ENCODE results near the gene DRAXIN.

DRAXIN gene

GRCh38 chr1:11759791-11760190 lies 68.3 kb downstream of the DRAXIN start:
- H3K4me1 ChIP-seq (ENCODE audit: control insufficient read depth, insufficient read depth, low read length, poor library complexity, severe bottlenecking), result no peaks in the 10 kb centered on the region
- H3K9me3 ChIP-seq (ENCODE audit: control insufficient read depth, low read length), result no peaks in the 10 kb centered on the region
- H3K4me3 ChIP-seq (ENCODE audit: insufficient read depth, low read depth, low read length, poor library complexity, severe bottlenecking), result no peak overlapping the region
- H3K27ac ChIP-seq (ENCODE audit: insufficient read depth, low read length, poor library complexity, severe bottlenecking), result no peak overlapping the region
- H3K27me3 ChIP-seq (replicated peaks; ENCODE audit: control insufficient read depth, insufficient read depth, low read length, poor library complexity, severe bottlenecking), result no peaks in the 10 kb centered on the region
- DNase-seq, result no peak
- H3K36me3 ChIP-seq (ENCODE audit: control insufficient read depth, insufficient read depth, low read length), result no peaks in the 10 kb centered on the region

- no peak overlapping the region for H3K4me3 ChIP-seq (ENCODE audit: insufficient read depth, low read depth, low read length, poor library complexity, severe bottlenecking)
- H3K4me1 ChIP-seq (ENCODE audit: control insufficient read depth, insufficient read depth, low read length, poor library complexity, severe bottlenecking), result no peaks in the 10 kb centered on the region
- no peak for DNase-seq
- no peaks in the 10 kb centered on the region for H3K27me3 ChIP-seq (replicated peaks; ENCODE audit: control insufficient read depth, insufficient read depth, low read length, poor library complexity, severe bottlenecking)
- no peaks in the 10 kb centered on the region for H3K9me3 ChIP-seq (ENCODE audit: control insufficient read depth, low read length)
- H3K27ac ChIP-seq (ENCODE audit: insufficient read depth, low read length, poor library complexity, severe bottlenecking), result no peak overlapping the region
- H3K36me3 ChIP-seq (ENCODE audit: control insufficient read depth, insufficient read depth, low read length), result no peaks in the 10 kb centered on the region
Observed at GRCh38 chr1:11761285-11761684, 69.8 kb downstream of the DRAXIN start.

- DNase-seq, result no peak
- Histone ChIP-seq H3K36me3 (ENCODE audit: control insufficient read depth, insufficient read depth, low read length) (no peaks in the 10 kb centered on the region), H3K9me3 (ENCODE audit: control insufficient read depth, low read length) (no peaks in the 10 kb centered on the region), H3K27me3 (replicated peaks; ENCODE audit: control insufficient read depth, insufficient read depth, low read length, poor library complexity, severe bottlenecking) (no peaks in the 10 kb centered on the region), H3K4me3 (ENCODE audit: insufficient read depth, low read depth, low read length, poor library complexity, severe bottlenecking) (no peak within 1 kb of the TSS), H3K4me1 (ENCODE audit: control insufficient read depth, insufficient read depth, low read length, poor library complexity, severe bottlenecking) (no peaks in the 10 kb centered on the region), H3K27ac (ENCODE audit: insufficient read depth, low read length, poor library complexity, severe bottlenecking) (no peak within 1 kb of the TSS)
Observed at GRCh38 chr1:11761988-11762406, 70.5 kb downstream of the DRAXIN start, which contains the start of gene C1orf167. Gene C1orf167 (plus strand): TSS chr1:11762193. CDS start chr1:11764401, 2,208 bp downstream.

GRCh38 chr1:11764115-11764514 lies 72.6 kb downstream of the DRAXIN start:
- Histone ChIP-seq H3K4me1 (ENCODE audit: control insufficient read depth, insufficient read depth, low read length, poor library complexity, severe bottlenecking) (no peaks in the 10 kb centered on the region), H3K36me3 (ENCODE audit: control insufficient read depth, insufficient read depth, low read length) (no peaks in the 10 kb centered on the region), H3K27me3 (replicated peaks; ENCODE audit: control insufficient read depth, insufficient read depth, low read length, poor library complexity, severe bottlenecking) (no peaks in the 10 kb centered on the region), H3K4me3 (ENCODE audit: insufficient read depth, low read depth, low read length, poor library complexity, severe bottlenecking) (no peak overlapping the region), H3K27ac (ENCODE audit: insufficient read depth, low read length, poor library complexity, severe bottlenecking) (no peak overlapping the region), H3K9me3 (ENCODE audit: control insufficient read depth, low read length) (no peaks in the 10 kb centered on the region)
- DNase-seq, result no peak

- Histone ChIP-seq H3K4me3 (ENCODE audit: insufficient read depth, low read depth, low read length, poor library complexity, severe bottlenecking) (no peak overlapping the region), H3K27me3 (replicated peaks; ENCODE audit: control insufficient read depth, insufficient read depth, low read length, poor library complexity, severe bottlenecking) (no peaks in the 10 kb centered on the region)
Observed at GRCh38 chr1:11764519-11764918, 73.0 kb downstream of the DRAXIN start.

GRCh38 chr1:11765661-11766428 lies 74.3 kb downstream of the DRAXIN start:
- no peak overlapping the region for H3K27ac ChIP-seq (ENCODE audit: insufficient read depth, low read length, poor library complexity, severe bottlenecking)
- no peak overlapping the region for H3K4me3 ChIP-seq (ENCODE audit: insufficient read depth, low read depth, low read length, poor library complexity, severe bottlenecking)
- no peaks in the 10 kb centered on the region for H3K9me3 ChIP-seq (ENCODE audit: control insufficient read depth, low read length)
- H3K4me1 ChIP-seq (ENCODE audit: control insufficient read depth, insufficient read depth, low read length, poor library complexity, severe bottlenecking), result no peaks in the 10 kb centered on the region
- H3K27me3 ChIP-seq (replicated peaks; ENCODE audit: control insufficient read depth, insufficient read depth, low read length, poor library complexity, severe bottlenecking), result no peaks in the 10 kb centered on the region
- no peaks in the 10 kb centered on the region for H3K36me3 ChIP-seq (ENCODE audit: control insufficient read depth, insufficient read depth, low read length)
- DNase-seq, result no peak

More at GRCh38 chr1:11764519-11764918, 73.0 kb downstream of the DRAXIN start:
- H3K36me3 ChIP-seq (ENCODE audit: control insufficient read depth, insufficient read depth, low read length), result no peaks in the 10 kb centered on the region
- no peak overlapping the region for H3K27ac ChIP-seq (ENCODE audit: insufficient read depth, low read length, poor library complexity, severe bottlenecking)
- H3K9me3 ChIP-seq (ENCODE audit: control insufficient read depth, low read length), result no peaks in the 10 kb centered on the region
- no peak for DNase-seq
- H3K4me1 ChIP-seq (ENCODE audit: control insufficient read depth, insufficient read depth, low read length, poor library complexity, severe bottlenecking), result no peaks in the 10 kb centered on the region

- H3K36me3 ChIP-seq (ENCODE audit: control insufficient read depth, insufficient read depth, low read length), result no peaks in the 10 kb centered on the region
Observed at GRCh38 chr1:11766429-11766776, 74.9 kb downstream of the DRAXIN start.

GRCh38 chr1:11767922-11768704 lies 76.6 kb downstream of the DRAXIN start:
- no peaks in the 10 kb centered on the region for H3K27me3 ChIP-seq (replicated peaks; ENCODE audit: control insufficient read depth, insufficient read depth, low read length, poor library complexity, severe bottlenecking)
- H3K27ac ChIP-seq (ENCODE audit: insufficient read depth, low read length, poor library complexity, severe bottlenecking), result no peak overlapping the region
- H3K4me3 ChIP-seq (ENCODE audit: insufficient read depth, low read depth, low read length, poor library complexity, severe bottlenecking), result no peak overlapping the region
- H3K36me3 ChIP-seq (ENCODE audit: control insufficient read depth, insufficient read depth, low read length), result no peaks in the 10 kb centered on the region
- no peaks in the 10 kb centered on the region for H3K4me1 ChIP-seq (ENCODE audit: control insufficient read depth, insufficient read depth, low read length, poor library complexity, severe bottlenecking)
- DNase-seq, result no peak
- no peaks in the 10 kb centered on the region for H3K9me3 ChIP-seq (ENCODE audit: control insufficient read depth, low read length)

More at GRCh38 chr1:11766429-11766776, 74.9 kb downstream of the DRAXIN start:
- Histone ChIP-seq H3K4me3 (ENCODE audit: insufficient read depth, low read depth, low read length, poor library complexity, severe bottlenecking) (no peak overlapping the region), H3K4me1 (ENCODE audit: control insufficient read depth, insufficient read depth, low read length, poor library complexity, severe bottlenecking) (no peaks in the 10 kb centered on the region), H3K9me3 (ENCODE audit: control insufficient read depth, low read length) (no peaks in the 10 kb centered on the region), H3K27me3 (replicated peaks; ENCODE audit: control insufficient read depth, insufficient read depth, low read length, poor library complexity, severe bottlenecking) (no peaks in the 10 kb centered on the region), H3K27ac (ENCODE audit: insufficient read depth, low read length, poor library complexity, severe bottlenecking) (no peak overlapping the region)
- no peak for DNase-seq

GRCh38 chr1:11768821-11769220 lies 77.3 kb downstream of the DRAXIN start:
- Histone ChIP-seq H3K27me3 (replicated peaks; ENCODE audit: control insufficient read depth, insufficient read depth, low read length, poor library complexity, severe bottlenecking) (no peaks in the 10 kb centered on the region), H3K36me3 (ENCODE audit: control insufficient read depth, insufficient read depth, low read length) (no peaks in the 10 kb centered on the region), H3K4me3 (ENCODE audit: insufficient read depth, low read depth, low read length, poor library complexity, severe bottlenecking) (no peak overlapping the region), H3K27ac (ENCODE audit: insufficient read depth, low read length, poor library complexity, severe bottlenecking) (no peak overlapping the region), H3K9me3 (ENCODE audit: control insufficient read depth, low read length) (no peaks in the 10 kb centered on the region), H3K4me1 (ENCODE audit: control insufficient read depth, insufficient read depth, low read length, poor library complexity, severe bottlenecking) (no peaks in the 10 kb centered on the region)
- DNase-seq, result no peak

GRCh38 chr1:11769274-11769673 lies 77.8 kb downstream of the DRAXIN start:
- Histone ChIP-seq H3K4me1 (ENCODE audit: control insufficient read depth, insufficient read depth, low read length, poor library complexity, severe bottlenecking) (no peaks in the 10 kb centered on the region), H3K27me3 (replicated peaks; ENCODE audit: control insufficient read depth, insufficient read depth, low read length, poor library complexity, severe bottlenecking) (no peaks in the 10 kb centered on the region), H3K36me3 (ENCODE audit: control insufficient read depth, insufficient read depth, low read length) (no peaks in the 10 kb centered on the region), H3K27ac (ENCODE audit: insufficient read depth, low read length, poor library complexity, severe bottlenecking) (no peak overlapping the region), H3K9me3 (ENCODE audit: control insufficient read depth, low read length) (no peaks in the 10 kb centered on the region), H3K4me3 (ENCODE audit: insufficient read depth, low read depth, low read length, poor library complexity, severe bottlenecking) (no peak overlapping the region)
- no peak for DNase-seq

Measured in effector memory CD4-positive, alpha-beta T cell (primary cell).